ENCODE data around the gene CLTRN.
"Not testable (repeated sequence)": the region's sequence is repeated elsewhere in the genome, so short reads cannot be mapped to it uniquely, and the experiment has no call there.

GRCh38 chrX:15654804-15655203 lies 9.8 kb downstream of the CLTRN start:
- not testable (repeated sequence) for TF ChIP-seq CTCF, POLR2A (IDR thresholded peaks at IDR 0.05)
